Endothelial cell of umbilical vein (primary cell): ENCODE results near the gene HMCN1. TPM values are rescaled to one million over a fixed set of nuclear protein-coding genes. Genes with fewer than 3 reads are reported as not detected.
A peak's percentile ranks its signal among the peaks of the same experiment; 100 is the strongest.
"Not testable (repeated sequence)": the region's sequence is repeated elsewhere in the genome, so short reads cannot be mapped to it uniquely, and the experiment has no call there.

Source experiments
- BruUV-seq: library from RNA; stranded (reverse); fragments of 400-500 nt; replicated peaks from 2 replicates; lab custom pipeline; 2021; lab: Mats Ljungman, UMichigan
- CTCF ChIA-PET: fragments of 300-600, 350-600 bp; sonication (Branson Sonifier 250); formaldehyde crosslinking; loops from one replicate; lab custom pipeline; 2021; ENCODE audit warnings: antibody characterized with exemption, inconsistent platforms; lab: Charles Lee
- POLR2A ChIA-PET: fragments of 300-600, 350-600 bp; sonication (Branson Sonifier 250); formaldehyde crosslinking; loops from one replicate; lab custom pipeline; 2021; ENCODE audit warnings: antibody characterized with exemption, inconsistent platforms; lab: Charles Lee
- DNase-seq: peaks from one replicate; pipeline ENCODE4 v3.0.0-alpha.2; 2011; ENCODE audit warnings: low read depth, low spot score
- FAIRE-seq: peaks from 2 replicates; lab custom pipeline; 2011; peaks lifted over from hg19 to GRCh38; lab: Jason Lieb, UNC
- H2AFZ ChIP-seq: 2 replicates; pipeline ENCODE4 v1.6.0; 2012; ENCODE audit warnings: low read depth, low read length, control low read depth, inconsistent platforms
- H3K27ac ChIP-seq: 2 replicates; pipeline ENCODE4 v1.5.1; 2011; ENCODE audit warnings: low read depth, mild to moderate bottlenecking, control low read depth, low read length, moderate library complexity; ENCODE audit not compliant: insufficient read depth
- H3K27me3 ChIP-seq, 2 experiments: 2 replicates each; pipeline versions ENCODE4 v1.6.0 to v1.6.1; 2011; ENCODE audit warnings: low read length in 2 of 2, mixed read lengths in 1 of 2; ENCODE audit not compliant: control insufficient read depth in 2 of 2, insufficient read depth in 2 of 2
- H3K36me3 ChIP-seq, 2 experiments: 2 replicates in 1 of 2; 3 replicates in 1 of 2; pipeline ENCODE4 v1.5.1; 2011; ENCODE audit warnings: low read length in 2 of 2, mild to moderate bottlenecking in 1 of 2, moderate library complexity in 1 of 2; ENCODE audit not compliant: control insufficient read depth in 2 of 2, insufficient read depth in 2 of 2; ENCODE audit errors: extremely low read depth in 1 of 2
- H3K4me1 ChIP-seq: 3 replicates; pipeline ENCODE4 v1.5.1; 2011; ENCODE audit warnings: mild to moderate bottlenecking, low read length; ENCODE audit not compliant: control insufficient read depth, insufficient read depth; ENCODE audit errors: extremely low read depth
- H3K4me2 ChIP-seq: 2 replicates; pipeline ENCODE4 v1.6.1; 2011; ENCODE audit warnings: low read length, control low read depth, mixed read lengths; ENCODE audit not compliant: insufficient read depth
- H3K4me3 ChIP-seq, 3 experiments: fragments of 200-600 bp in 1 of 3; sonication (generic), shearing (Covaris generic) in 1 of 3; replicated peaks in 1 of 3; 2 replicates each; pipeline ENCODE4 v1.5.1; 2011 to 2016; ENCODE audit warnings: control low read depth in 3 of 3, low read length in 3 of 3, mild to moderate bottlenecking in 2 of 3, inconsistent platforms in 1 of 3, low read depth in 1 of 3, moderate library complexity in 1 of 3; ENCODE audit not compliant: insufficient read depth in 1 of 3
- H3K79me2 ChIP-seq: 2 replicates; pipeline ENCODE4 v1.6.0; 2012; ENCODE audit warnings: low read length, inconsistent platforms; ENCODE audit not compliant: control insufficient read depth, insufficient read depth
- H3K9ac ChIP-seq: replicated peaks from 2 replicates; pipeline ENCODE3; 2011; ENCODE audit warnings: low read length, control low read depth; ENCODE audit not compliant: insufficient read depth; ENCODE audit errors: extremely low read depth
- H3K9me1 ChIP-seq: replicated peaks from 3 replicates; pipeline ENCODE4 v1.6.0; 2011; ENCODE audit warnings: mild to moderate bottlenecking, low read length; ENCODE audit not compliant: control insufficient read depth, insufficient read depth; ENCODE audit errors: extremely low read depth
- H3K9me3 ChIP-seq: replicated peaks from 2 replicates; pipeline ENCODE4 v1.5.1; 2012; ENCODE audit warnings: low read length, inconsistent platforms; ENCODE audit not compliant: control insufficient read depth, insufficient read depth
- H4K20me1 ChIP-seq: replicated peaks from 2 replicates; pipeline ENCODE3; 2011; ENCODE audit warnings: mild to moderate bottlenecking, low read length; ENCODE audit not compliant: control insufficient read depth, insufficient read depth; ENCODE audit errors: extremely low read depth
- CTCF ChIP-seq, 2 donors: IDR thresholded peaks; 1 replicate in 1 of 2; 2 replicates in 1 of 2; pipeline ENCODE4 v1.5.1; 2011; ENCODE audit warnings: low read length in 2 of 2, mild to moderate bottlenecking in 2 of 2, moderate library complexity in 2 of 2, control low read depth in 1 of 2, inconsistent platforms in 1 of 2, low read depth in 1 of 2; ENCODE audit not compliant: insufficient read depth in 1 of 2; ENCODE audit errors: extremely low read depth in 1 of 2
- EZH2 ChIP-seq: IDR thresholded peaks from 2 replicates; pipeline ENCODE4 v1.6.1; 2012; ENCODE audit warnings: borderline replicate concordance, low read depth, mild to moderate bottlenecking, moderate library complexity, low read length, inconsistent platforms; ENCODE audit not compliant: severe bottlenecking
- FOS ChIP-seq: IDR thresholded peaks from 2 replicates; pipeline ENCODE4 v1.6.1; 2011; ENCODE audit warnings: mild to moderate bottlenecking, low read length, moderate library complexity, borderline replicate concordance; ENCODE audit not compliant: insufficient read depth
- GATA2 ChIP-seq: IDR thresholded peaks from 2 replicates; pipeline ENCODE4 v1.7.0; 2011; ENCODE audit warnings: low read depth, mild to moderate bottlenecking, moderate library complexity, mixed read lengths, low read length; ENCODE audit not compliant: insufficient read length, insufficient read depth
- JUN ChIP-seq: IDR thresholded peaks from 2 replicates; pipeline ENCODE4 v1.6.1; 2011; ENCODE audit warnings: borderline replicate concordance, low read depth; ENCODE audit not compliant: insufficient read length, insufficient read depth
- MAX ChIP-seq: IDR thresholded peaks from 2 replicates; pipeline ENCODE4 v1.6.1; 2011; ENCODE audit not compliant: insufficient read depth, insufficient read length
- MYC ChIP-seq: IDR thresholded peaks from one replicate; pipeline ENCODE4 v1.6.1; 2011; ENCODE audit warnings: mild to moderate bottlenecking, low read depth, low read length
- POLR2A ChIP-seq: IDR thresholded peaks from 2 replicates; pipeline ENCODE4 v1.6.1; 2012; ENCODE audit warnings: low read depth, mild to moderate bottlenecking, control low read depth, low read length
- POLR2AphosphoS5 ChIP-seq: IDR thresholded peaks from 2 replicates; pipeline ENCODE4 v1.6.1; 2012; ENCODE audit warnings: low read depth, mild to moderate bottlenecking, control low read depth, low read length, moderate library complexity; ENCODE audit not compliant: insufficient read depth
- dilution Hi-C: fragments of 300-500 bp; cut with MboI; formaldehyde crosslinking; loops from one replicate; pipeline ENCODE4 v1.15.0; 2019; ENCODE audit warnings: low sequenced_read_pairs; ENCODE audit not compliant: extremely low pct_ligation_motif_present
- intact Hi-C: fragments of 100-400 bp; cut with micrococcal nuclease; formaldehyde crosslinking; loops from one replicate; pipeline ENCODE4 v1.10.0; 2022
- polyA plus RNA-seq, 4 experiments: library from polyadenylated mRNA; depleted of rRNA in 3 of 4; stranded (reverse) in 3 of 4; unstranded in 1 of 4; fragments of >200 nt; gene quantifications; 2 replicates each; pipeline versions ENCODE4 v1.2.1 to v1.2.3, GENCODE V29; 2011 to 2012; ENCODE audit warnings: missing spikeins in 1 of 4
- total RNA-seq: library from RNA; stranded (reverse); gene quantifications from 2 replicates; pipeline ENCODE4 v1.2.3, GENCODE V29; 2021

HMCN1 gene
- total and polyA plus RNA-seq, 2 donors (not counting 3 experiments of a cell fraction or from before 2014, with no cell fraction given) = 10.3 to 16.0 TPM

- Histone ChIP-seq H3K79me2 (no peaks in the 10 kb centered on the region), H3K36me3 (no peaks in the 10 kb centered on the region), H3K27me3 (no peaks in the 10 kb centered on the region), H3K9ac (no peak overlapping the region), H3K27ac (no peak overlapping the region), H3K9me3 (no peaks in the 10 kb centered on the region), H3K4me3 (no peak overlapping the region), H3K9me1 (no peaks in the 10 kb centered on the region), H4K20me1 (no peaks in the 10 kb centered on the region), H3K4me2 (no peak overlapping the region), H2AFZ (no peak overlapping the region), H3K4me1 (no peaks in the 10 kb centered on the region)
- intact Hi-C loops = loop anchor here (1.0 to 2.0 kb wide), 2 partner anchors 57 to 343 kb away; no protein-coding TSS in a partner anchor
- DNase-seq = peak; percentile 60
- no TSS peak for BruUV-seq
- TF ChIP-seq POLR2AphosphoS5 (no peak), MAX (no peak), FOS (peak; percentile 64), POLR2A (no peak), MYC (no peak), CTCF (IDR thresholded peaks at IDR 0.05; ENCODE audit: extremely low read depth in 1 of 2, insufficient read depth in 1 of 2, low read depth in 1 of 2, low read length in 2 of 2) (peak; percentile 41 to 45), EZH2 (no peak), JUN (peak; percentile 16), GATA2 (no peak)
- dilution Hi-C loops = no loop called here
- ChIA-PET CTCF (interaction anchor here (0.6 to 2.8 kb wide), 26 partner anchors 10 to 693 kb away, joined by 3 to 34 read pairs (median 3); no protein-coding TSS in a partner anchor), POLR2A (no interaction called here)
- peak; percentile 78 for FAIRE-seq
Observed at GRCh38 chr1:186155594-186155993, 421.4 kb downstream of the HMCN1 start.

- H3K9me1 ChIP-seq, FAIRE-seq, H2AFZ ChIP-seq, DNase-seq, H3K4me2 ChIP-seq, CTCF ChIA-PET, H3K79me2 ChIP-seq, H3K27me3 ChIP-seq, H3K27ac ChIP-seq, H3K4me3 ChIP-seq, H3K9me3 ChIP-seq, dilution Hi-C loops, H3K9ac ChIP-seq, BruUV-seq, H3K4me1 ChIP-seq, H3K36me3 ChIP-seq, H4K20me1 ChIP-seq, intact Hi-C loops, POLR2A ChIA-PET: not testable (repeated sequence)
Observed at GRCh38 chr1:186162895-186163294, 428.7 kb downstream of the HMCN1 start.
